ENCODE measurements around the gene C2orf72. TPM values are rescaled to one million over a fixed set of nuclear protein-coding genes. Genes with fewer than 3 reads are reported as not detected.

Gene C2orf72
- total and polyA plus RNA-seq, 10 of the 15 experiments (the other 5 are each of a cell fraction or from before 2014, with no cell fraction given) = under 0.01 to 0.29 (median 0.10) TPM; not detected in 6

DNA sequence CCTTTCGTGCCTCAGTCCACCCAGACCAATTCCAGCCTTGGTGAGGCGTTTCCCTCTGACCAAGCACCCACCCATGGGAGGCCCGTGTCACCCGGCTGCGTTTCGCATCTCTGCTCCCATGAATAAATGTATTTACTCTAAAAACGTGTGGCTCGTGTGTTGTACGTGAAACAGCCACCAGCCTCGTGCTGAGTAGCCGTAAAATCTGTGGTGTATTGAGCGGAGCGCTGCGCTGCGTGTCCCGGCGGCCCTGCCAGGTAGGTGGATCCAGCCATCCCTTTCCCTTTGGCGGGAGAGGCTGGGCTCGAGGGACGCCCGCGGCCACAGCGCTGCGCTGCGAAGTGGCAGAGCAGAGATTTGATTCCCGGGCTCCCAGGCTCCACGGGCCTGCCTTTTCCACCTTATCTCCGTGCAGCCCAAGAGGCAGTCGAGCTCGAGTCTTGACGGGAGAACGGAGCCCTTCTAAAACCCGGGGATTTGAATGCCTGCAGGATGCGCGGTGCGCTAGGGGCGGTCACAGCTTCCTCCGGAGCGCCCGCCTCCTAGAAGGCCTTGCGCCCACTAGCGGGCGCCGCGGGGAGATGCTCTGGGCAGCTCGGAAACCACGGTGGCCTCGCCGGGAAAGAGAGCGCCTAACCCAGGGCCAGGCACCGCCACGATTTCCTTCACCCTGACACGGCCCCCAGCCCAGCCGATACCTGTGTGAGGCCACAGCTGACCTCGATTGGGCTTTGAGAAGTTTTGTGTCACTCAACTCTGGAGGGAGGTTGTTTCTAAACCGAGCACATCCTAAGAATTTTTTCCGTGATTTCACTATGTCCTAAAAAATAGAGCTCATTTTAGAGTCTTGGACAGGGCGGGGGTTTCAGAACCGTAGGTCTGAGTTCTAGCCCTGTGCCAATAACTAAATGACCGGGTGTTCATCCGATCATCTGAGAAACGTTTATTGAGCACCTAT is 15.4 kb downstream of the C2orf72 start (continued):
- TF ChIP-seq ZNF592 (IDR thresholded peaks at IDR 0.05) = 0 out of 2 replicates have a peak, but pooled peaks have one; percentile 54

- ATAC-seq (no peak), DNase-seq (ENCODE audit: low read depth, low spot score) (no peak), FAIRE-seq (no peak)
- Histone ChIP-seq H3K4me2 (ENCODE audit: control insufficient read depth, insufficient read depth) (no peak overlapping the region), H3K27ac (ENCODE audit: control insufficient read depth, insufficient read depth) (no peak overlapping the region), H4K20me1 (ENCODE audit: control insufficient read depth, insufficient read depth) (0 out of 2 replicates have a peak, but pooled peaks cover 3% of the 10 kb centered on the region), H3K4me1 (ENCODE audit: control insufficient read depth, insufficient read depth, low read length) (peaks cover 8% of the 10 kb centered on the region; the same call in 1 of the 2 replicates), H3K27me3 (replicated peaks in 1 of 2; ENCODE audit: control insufficient read depth in 2 of 2, insufficient read depth in 2 of 2, low read length in 1 of 2) (peaks cover 0 to 2% of the 10 kb centered on the region in 2 experiments; a peak in 1 of 4 replicates), H3K36me3 (ENCODE audit: control insufficient read depth in 2 of 2, insufficient read depth in 2 of 2, low read length in 1 of 2) (no peaks in the 10 kb centered on the region), H2AFZ (ENCODE audit: control insufficient read depth, low read depth, low read length) (peak overlapping the region; percentile 60), H3K4me3 (no peak overlapping the region), H3K79me2 (ENCODE audit: control insufficient read depth, insufficient read depth, low read length) (peaks cover 22% of the 10 kb centered on the region), H3K9me3 (replicated peaks; ENCODE audit: control insufficient read depth, insufficient read depth, low read length) (no peaks in the 10 kb centered on the region), H3K9ac (ENCODE audit: control insufficient read depth, insufficient read depth, low read length) (no peak overlapping the region)
- no TSS peak for BruUV-seq (replicated peaks)
- SMC1A ChIA-PET (ENCODE audit: uncharacterized antibody, unreplicated experiment) = interaction anchor here (1.4 kb wide), 1 partner anchor 79 kb away, joined by 4 read pairs; no protein-coding TSS in a partner anchor
- POLR2A ChIA-PET = no interaction called here
- WGBS (ENCODE audit: insufficient coverage, insufficient replicate concordance, low lambda C conversion rate, missing lambda C conversion rate) = 32% methylated on average over 6 of the region's 6 CpGs
- RAD21 ChIA-PET (ENCODE audit: unreplicated experiment) = interaction anchor here (1.3 kb wide), 1 partner anchor 10 kb away, joined by 5 read pairs; no protein-coding TSS in a partner anchor
- intact Hi-C loops (cut with micrococcal nuclease; ENCODE audit: unreplicated experiment) (loop anchor here (1.0 to 5.0 kb wide), 2 partner anchors 67 to 230 kb away; no protein-coding TSS in a partner anchor), in situ Hi-C loops (cut with MboI) (loop anchor here (5.0 kb wide), 1 partner anchor 152 kb away; no protein-coding TSS in a partner anchor)
- CTCF ChIA-PET = interaction anchor here (1.0 to 2.0 kb wide), 8 partner anchors 11 to 229 kb away, joined by 4 to 14 read pairs (median 10); no protein-coding TSS in a partner anchor
- TF ChIP-seq SMAD1 (IDR thresholded peaks at IDR 0.05; ENCODE audit: low read depth, partially characterized antibody) (no peak), SIN3A (IDR thresholded peaks at IDR 0.05; ENCODE audit: low read depth, low read length) (no peak), STAT1 (conservative IDR thresholded peaks at IDR 0.05) (no peak), MTA2 (IDR thresholded peaks at IDR 0.05; ENCODE audit: low read depth) (no peak), BCL3 (IDR thresholded peaks at IDR 0.05; ENCODE audit: borderline replicate concordance, insufficient read depth, low read depth, low read length, poor library complexity, severe bottlenecking) (no peak), ZNF274 (IDR thresholded peaks at IDR 0.05; ENCODE audit: insufficient read depth, insufficient read length) (no peak), ATF3 (IDR thresholded peaks at IDR 0.05; ENCODE audit: borderline replicate concordance, extremely low read depth, low read depth, low read length) (no peak), POU2F2 (IDR thresholded peaks at IDR 0.05; ENCODE audit: borderline replicate concordance, low read depth, low read length) (no peak), YBX1 (IDR thresholded peaks at IDR 0.05) (no peak)
- TF ChIP-seq, protein P1, sequence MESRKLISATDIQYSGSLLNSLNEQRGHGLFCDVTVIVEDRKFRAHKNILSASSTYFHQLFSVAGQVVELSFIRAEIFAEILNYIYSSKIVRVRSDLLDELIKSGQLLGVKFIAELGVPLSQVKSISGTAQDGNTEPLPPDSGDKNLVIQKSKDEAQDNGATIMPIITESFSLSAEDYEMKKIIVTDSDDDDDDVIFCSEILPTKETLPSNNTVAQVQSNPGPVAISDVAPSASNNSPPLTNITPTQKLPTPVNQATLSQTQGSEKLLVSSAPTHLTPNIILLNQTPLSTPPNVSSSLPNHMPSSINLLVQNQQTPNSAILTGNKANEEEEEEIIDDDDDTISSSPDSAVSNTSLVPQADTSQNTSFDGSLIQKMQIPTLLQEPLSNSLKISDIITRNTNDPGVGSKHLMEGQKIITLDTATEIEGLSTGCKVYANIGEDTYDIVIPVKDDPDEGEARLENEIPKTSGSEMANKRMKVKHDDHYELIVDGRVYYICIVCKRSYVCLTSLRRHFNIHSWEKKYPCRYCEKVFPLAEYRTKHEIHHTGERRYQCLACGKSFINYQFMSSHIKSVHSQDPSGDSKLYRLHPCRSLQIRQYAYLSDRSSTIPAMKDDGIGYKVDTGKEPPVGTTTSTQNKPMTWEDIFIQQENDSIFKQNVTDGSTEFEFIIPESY (IDR thresholded peaks at IDR 0.05) = no peak
Measured at GRCh38 chr2:231053846-231054245, 16.5 kb downstream of the C2orf72 start.

Measured in GM12878 (cell line).